Pons (tissue), 1 donor: ENCODE measurements around the gene EXOC3.

Experiments used
- DNase-seq: peaks from one replicate; pipeline ENCODE4 v3.0.0-alpha.2; 2016; ENCODE audit warnings: low spot score

The EXOC3 gene

GRCh38 chr5:425714-426113 lies 17.3 kb upstream of the EXOC3 start:
- no peak for DNase-seq

- no peak for DNase-seq
Observed at GRCh38 chr5:426392-426976, 16.5 kb upstream of the EXOC3 start.

DNA sequence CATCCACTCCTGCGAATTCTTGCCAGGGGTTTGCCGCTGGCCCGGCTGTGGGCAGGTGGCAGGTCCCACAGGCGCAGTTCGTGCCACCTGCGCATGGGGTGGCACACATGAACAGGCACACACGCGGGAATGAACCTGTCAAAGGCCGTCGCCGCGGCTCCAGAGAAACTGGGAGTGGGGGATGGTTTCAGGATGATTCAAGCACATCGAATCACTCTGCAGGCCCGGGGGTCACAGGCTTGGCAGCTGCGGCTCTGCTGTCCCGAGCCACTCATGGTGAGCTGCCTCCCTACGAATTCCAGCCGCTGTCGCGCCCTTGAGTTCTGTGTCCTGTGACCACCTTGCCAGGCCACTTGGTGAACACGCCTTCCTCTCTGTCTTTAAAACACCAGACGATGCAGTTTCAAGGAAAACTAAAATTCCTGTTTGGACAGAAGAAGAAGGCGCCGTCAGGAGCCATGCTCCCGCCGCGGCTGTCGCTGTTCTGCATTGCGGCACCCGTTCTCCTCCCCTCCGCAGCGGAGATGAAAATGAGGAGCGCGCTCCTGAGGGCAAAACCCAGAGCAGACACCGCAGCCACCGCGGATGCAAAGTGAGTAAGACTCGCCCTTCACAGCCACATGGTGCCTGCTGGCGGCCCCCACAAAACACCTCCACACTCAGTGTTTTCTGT lies 15.4 kb upstream of the EXOC3 start:
- no peak for DNase-seq

DNA sequence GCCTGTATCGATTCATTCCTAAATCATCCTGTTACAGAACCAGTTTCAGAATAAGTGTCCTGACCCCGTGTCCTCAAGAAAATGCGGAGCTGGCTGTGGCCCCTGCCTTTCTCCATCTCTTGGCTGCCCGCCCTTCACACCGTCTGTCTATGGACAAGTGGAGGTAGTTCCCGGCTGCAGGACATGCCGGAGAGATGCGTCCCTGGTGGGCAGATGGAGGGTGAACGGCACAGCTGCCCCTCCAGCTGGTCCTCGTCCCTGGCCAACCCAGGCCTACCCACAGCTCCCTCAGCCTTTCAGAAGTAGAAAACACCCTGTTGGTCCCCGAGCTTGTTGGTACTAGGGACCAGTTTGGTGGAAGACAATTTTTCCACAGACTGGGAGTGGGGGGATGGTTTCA lies 14.8 kb upstream of the EXOC3 start:
- DNase-seq, result no peak

GRCh38 chr5:428754-429452 lies 14.1 kb upstream of the EXOC3 start:
- no peak for DNase-seq

DNA sequence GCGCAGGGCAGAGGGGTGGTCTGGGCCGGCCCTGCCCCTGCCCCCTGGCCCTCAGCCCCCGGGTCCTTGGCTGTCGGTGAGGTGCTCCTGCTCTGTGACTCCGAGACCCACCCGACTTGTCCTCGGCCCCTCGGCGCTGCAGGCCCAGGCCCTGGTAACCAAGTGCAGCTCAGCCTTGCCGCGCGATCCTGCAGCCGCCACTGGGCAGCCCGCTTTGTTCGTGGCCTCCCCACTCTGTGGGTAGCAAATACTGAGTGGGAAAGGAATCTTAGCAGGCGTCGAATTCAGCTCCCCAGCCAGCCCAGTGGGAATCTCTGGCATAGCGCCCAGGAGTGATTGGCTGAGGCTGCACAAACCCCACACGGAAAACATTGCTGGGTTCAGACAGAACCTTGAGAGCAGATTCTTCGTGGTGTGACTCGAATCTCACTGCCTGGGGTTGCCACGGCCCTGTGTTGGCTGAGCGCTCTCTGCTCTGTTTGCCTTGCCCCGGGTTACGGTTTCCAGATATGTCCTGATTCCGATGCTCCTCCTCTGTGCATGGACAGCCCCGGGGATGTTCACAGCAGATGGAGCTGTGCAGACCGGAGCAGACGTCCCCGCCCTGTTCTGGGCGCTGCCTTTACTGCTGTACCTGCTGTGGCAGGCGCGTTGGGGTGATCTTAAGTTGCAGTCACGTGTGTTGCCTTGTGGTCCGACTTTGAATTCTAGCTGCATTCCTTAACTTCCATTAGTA lies 13.4 kb upstream of the EXOC3 start:
- no peak for DNase-seq

- no peak for DNase-seq
Observed at GRCh38 chr5:430214-430925, 12.6 kb upstream of the EXOC3 start.

DNA sequence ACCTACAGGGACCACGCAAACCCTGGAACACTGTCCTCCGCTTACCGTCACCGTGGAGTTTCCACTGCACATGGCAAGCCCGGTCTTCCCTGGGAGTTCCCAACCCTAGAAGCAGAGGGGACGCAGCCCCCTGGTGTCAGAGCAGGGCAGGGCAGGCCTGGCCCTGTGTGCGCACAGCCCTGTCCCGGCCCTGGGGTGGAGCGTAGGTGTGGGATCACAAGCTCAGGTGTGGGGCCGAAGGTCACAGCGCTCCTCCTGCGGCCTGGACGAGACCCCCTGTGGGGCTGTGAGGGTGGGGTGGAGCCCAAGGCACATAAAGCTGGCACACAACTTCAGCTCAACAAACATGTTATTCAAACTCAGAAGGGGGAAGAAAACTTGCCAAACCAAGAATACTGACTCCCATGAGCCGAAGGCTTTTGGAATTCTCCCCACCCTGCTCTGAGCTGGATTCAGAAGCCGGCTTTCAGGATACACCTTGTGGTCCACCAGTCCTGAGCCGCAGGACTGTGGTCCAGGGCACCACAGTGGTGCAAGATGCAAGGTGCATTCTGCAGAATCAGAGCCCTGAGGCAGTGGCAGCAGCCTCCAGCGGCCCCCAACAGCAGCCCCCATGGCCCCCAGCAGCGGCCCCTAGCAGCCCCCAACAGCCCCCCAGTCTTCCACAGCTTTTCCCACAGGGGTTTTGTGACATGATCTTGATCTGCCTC lies 11.8 kb upstream of the EXOC3 start:
- no peak for DNase-seq

GRCh38 chr5:431711-432050 lies 11.3 kb upstream of the EXOC3 start:
- DNase-seq, result no peak

- no peak for DNase-seq
Observed at GRCh38 chr5:432201-432927, 10.6 kb upstream of the EXOC3 start.

GRCh38 chr5:432928-433791 lies 9.8 kb upstream of the EXOC3 start:
- DNase-seq, result no peak

DNA sequence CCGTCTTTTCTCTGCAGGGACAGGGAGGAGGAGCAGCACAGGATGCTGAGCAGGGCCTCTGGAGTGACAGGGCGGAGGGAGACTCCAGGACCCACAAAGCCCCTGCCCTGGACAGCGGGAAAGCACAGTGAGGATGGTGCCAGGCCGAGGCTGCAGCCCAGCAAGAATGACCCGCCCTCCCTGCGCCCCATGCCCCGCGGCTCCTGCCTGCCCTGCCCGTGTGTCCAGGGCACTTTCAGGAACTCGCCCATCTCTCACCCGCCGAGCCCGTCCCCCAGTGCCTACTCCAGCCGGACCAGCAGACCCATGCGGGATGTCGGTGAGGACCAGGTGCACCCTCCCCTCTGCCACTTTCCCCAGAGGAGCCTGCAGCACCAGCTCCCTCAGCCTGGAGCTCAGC lies 9.1 kb upstream of the EXOC3 start:
- no peak for DNase-seq

- DNase-seq, result no peak
Observed at GRCh38 chr5:434443-435146, 8.4 kb upstream of the EXOC3 start.

- no peak for DNase-seq
Observed at GRCh38 chr5:435156-435790, 7.7 kb upstream of the EXOC3 start.

- DNase-seq, result no peak
Observed at GRCh38 chr5:435961-436640, 6.9 kb upstream of the EXOC3 start.

- no peak for DNase-seq
Observed at GRCh38 chr5:436641-436975, 6.4 kb upstream of the EXOC3 start.

DNA sequence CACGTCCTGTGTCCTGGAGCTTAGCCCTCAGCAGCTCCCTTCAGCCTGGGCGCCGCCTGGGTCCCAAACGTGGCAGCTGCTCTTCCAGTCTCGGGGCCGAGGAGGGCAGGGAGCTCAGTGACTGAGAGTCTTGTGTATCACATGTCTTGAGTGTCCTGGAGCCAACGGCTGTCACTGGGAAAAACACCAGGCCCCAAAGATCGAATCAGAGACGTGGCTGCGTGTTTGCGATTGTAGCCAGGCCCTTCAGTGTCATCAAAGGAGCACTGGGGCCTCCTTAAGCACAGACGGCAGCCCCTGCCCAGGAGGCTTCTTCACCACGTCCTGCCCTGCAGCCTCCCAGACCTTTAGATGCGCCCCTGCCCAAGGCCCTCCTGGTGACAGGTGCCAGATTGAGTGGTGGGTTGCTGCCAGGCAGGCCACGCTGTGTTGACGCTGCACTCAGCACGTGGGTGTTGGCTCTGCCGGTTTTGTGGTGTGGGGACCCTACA lies 5.7 kb upstream of the EXOC3 start:
- DNase-seq, result no peak

GRCh38 chr5:438481-438981 lies 4.4 kb upstream of the EXOC3 start:
- no peak for DNase-seq
